Jurkat, Clone E6-1 (cell line): Measurements from ENCODE around the gene VMO1. TPM values are rescaled to one million over a fixed set of nuclear protein-coding genes. Genes with fewer than 3 reads are reported as not detected.
A peak's percentile ranks its signal among the peaks of the same experiment; 100 is the strongest.
"Not testable (repeated sequence)": the region's sequence is repeated elsewhere in the genome, so short reads cannot be mapped to it uniquely, and the experiment has no call there.

Source experiments
- DNase-seq: peaks from one replicate; pipeline ENCODE4 v3.0.0-alpha.2; 2011; ENCODE audit warnings: low read depth, low spot score
- H3K4me3 ChIP-seq: 2 replicates; pipeline ENCODE4 v1.5.1; 2011; ENCODE audit warnings: mild to moderate bottlenecking, low read length, control low read depth, moderate library complexity
- polyA plus RNA-seq: library from polyadenylated mRNA; unstranded; fragments of >200 nt; gene quantifications from one replicate; pipeline ENCODE4 v1.2.1, GENCODE V29; 2012; ENCODE audit warnings: missing spikeins; ENCODE audit not compliant: insufficient read length, insufficient read depth

Gene VMO1
- not detected for polyA plus RNA-seq

GRCh38 chr17:4786106-4786511 lies at the start of gene VMO1:
Gene VMO1, minus strand, starts transcription at chr17:4786364. Its CDS starts 12 bp downstream, at chr17:4786352.
- DNase-seq = no peak
- H3K4me3 ChIP-seq = no peak within 1 kb of the TSS

- no peak for DNase-seq
- H3K4me3 ChIP-seq = no peak overlapping the region
These were observed 48.5 kb upstream of the VMO1 start for GRCh38 chr17:4834681-4835020.

DNA sequence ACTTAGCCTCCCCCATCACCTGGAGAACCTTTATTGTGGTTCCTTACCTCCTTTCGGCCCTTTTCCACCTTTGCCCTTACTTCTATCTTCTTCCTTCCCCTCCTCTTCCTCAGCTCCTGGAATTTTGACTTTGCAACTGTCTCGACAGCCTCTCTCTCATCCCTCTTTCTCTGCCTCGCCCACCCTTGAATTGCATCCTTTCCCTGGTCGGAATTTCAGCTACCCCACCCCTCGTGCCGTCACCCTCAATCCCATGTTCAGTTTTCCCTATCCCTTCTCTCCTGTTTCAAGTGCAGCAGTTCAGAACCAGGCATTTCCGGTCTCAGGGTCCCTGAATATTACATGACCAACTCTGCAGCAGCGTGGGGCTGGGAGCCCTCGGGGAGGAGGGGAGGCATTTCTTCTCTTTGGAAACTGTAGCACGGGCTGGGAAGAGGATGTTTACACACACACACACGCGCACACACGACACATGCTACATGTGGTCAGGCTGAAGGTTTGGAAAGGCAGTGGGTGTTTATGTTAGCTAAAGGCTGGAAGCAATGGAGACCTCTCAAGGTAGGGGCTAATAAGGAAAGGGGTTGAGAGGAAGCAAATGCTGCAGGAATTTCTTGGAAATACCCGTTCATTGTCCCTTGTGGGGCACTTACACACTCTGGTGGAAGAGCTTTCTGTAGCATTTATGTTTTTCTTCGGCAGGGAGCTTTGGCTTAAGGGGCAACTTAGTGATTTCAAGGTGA lies 47.9 kb upstream of the VMO1 start:
- H3K4me3 ChIP-seq = peak overlapping the region; percentile 56
- DNase-seq = no peak

- DNase-seq = peak; percentile 89
- peak within 1 kb of the TSS; percentile 56 for H3K4me3 ChIP-seq
These were observed 47.2 kb upstream of the VMO1 start, which contains the start of gene MINK1 for GRCh38 chr17:4833178-4833940. Gene MINK1, plus strand, starts transcription at chr17:4833340. Its CDS starts 244 bp downstream, at chr17:4833584.

- not testable (repeated sequence) for DNase-seq
- peak overlapping the region; percentile 56 for H3K4me3 ChIP-seq
These were observed 46.6 kb upstream of the VMO1 start for GRCh38 chr17:4832829-4833177.

- DNase-seq = no peak
These were observed 41.2 kb upstream of the VMO1 start for GRCh38 chr17:4827399-4827798.

DNA sequence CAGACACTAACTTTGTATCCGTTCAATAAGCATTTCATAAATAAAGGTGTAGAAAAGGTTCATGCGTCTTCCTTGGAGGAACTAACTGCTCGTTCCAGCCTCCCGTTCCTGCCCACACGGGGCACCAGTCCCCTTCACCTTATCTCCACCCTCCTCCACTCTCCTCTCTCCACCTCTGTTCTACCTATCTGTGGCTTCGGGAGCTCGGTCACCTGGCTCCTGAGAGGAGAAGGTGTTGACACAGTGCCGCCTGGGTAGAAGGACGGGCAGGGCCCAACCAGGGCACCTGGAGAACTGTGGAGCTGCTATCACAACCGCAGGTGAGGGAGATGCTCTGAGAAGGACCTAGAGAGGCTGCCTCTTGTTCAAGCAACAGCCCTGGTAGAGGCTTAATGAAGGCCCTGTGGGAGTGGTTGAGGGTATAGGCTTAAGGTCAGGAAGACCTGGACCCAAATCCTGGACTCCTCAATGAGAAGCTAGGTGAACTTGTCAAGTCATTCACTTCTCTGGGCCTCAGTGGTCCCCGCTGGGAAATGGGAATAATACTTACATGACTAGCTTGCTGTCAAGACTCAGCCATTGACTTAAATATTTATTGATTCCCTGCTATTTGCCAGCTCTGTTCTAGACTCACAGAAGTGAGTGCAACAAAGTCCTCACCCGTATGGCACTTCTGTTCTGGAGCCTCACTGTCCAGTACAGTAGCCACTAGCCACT lies 37.4 kb upstream of the VMO1 start:
- no peak for DNase-seq
- H3K4me3 ChIP-seq = no peak overlapping the region

More at GRCh38 chr17:4827399-4827798, 41.2 kb upstream of the VMO1 start:
- no peak overlapping the region for H3K4me3 ChIP-seq

- DNase-seq = no peak
- H3K4me3 ChIP-seq = no peak overlapping the region
These were observed 36.7 kb upstream of the VMO1 start for GRCh38 chr17:4822835-4823234.

- H3K4me3 ChIP-seq = no peak overlapping the region
- DNase-seq = no peak
These were observed 32.1 kb upstream of the VMO1 start for GRCh38 chr17:4818276-4818675.

- H3K4me3 ChIP-seq = no peak overlapping the region
- DNase-seq = no peak
These were observed 30.7 kb upstream of the VMO1 start for GRCh38 chr17:4816826-4817225.

- DNase-seq = no peak
- H3K4me3 ChIP-seq = no peak overlapping the region
These were observed 29.0 kb upstream of the VMO1 start for GRCh38 chr17:4815043-4815675.

DNA sequence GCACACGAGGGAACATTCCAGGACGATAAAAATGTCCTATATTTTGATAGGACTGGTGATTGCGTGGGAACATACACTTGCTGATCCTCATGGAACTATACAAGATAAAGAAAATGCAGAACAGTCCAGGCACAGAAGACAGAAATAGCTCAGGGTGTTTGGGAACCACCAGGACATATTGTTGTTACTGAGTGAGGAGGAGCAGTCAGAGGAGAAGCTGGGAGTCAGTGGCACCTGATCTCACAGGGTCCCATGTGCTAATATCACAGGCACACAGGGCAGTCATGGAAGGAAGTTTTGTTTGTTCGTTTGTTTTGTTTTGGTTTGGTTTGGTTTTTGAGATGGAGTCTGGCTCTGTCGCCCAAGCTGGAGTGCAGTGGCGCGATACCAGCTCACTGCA lies 26.5 kb upstream of the VMO1 start:
- H3K4me3 ChIP-seq = no peak overlapping the region
- DNase-seq = no peak

DNA sequence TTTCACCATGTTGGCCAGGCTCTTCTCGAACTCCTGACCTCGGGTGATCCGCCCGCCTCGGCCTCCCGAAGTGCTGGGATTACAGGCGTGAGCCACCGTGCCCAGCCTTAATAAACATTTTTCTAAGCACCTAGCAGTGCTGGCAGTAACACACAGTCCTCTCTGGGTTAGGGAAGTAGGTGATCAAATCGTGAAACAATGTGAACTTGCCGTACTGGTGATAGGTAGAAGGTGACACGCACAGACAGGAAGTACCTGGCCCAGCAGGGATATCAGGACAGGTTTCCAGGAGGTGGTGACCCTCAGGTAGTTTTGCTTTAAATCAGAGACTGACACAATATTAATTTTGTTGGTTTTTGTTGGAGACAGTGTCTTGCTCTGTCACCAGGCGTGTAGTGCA lies 25.3 kb upstream of the VMO1 start:
- DNase-seq = no peak
- no peak overlapping the region for H3K4me3 ChIP-seq

- no peak for DNase-seq
- H3K4me3 ChIP-seq = no peak overlapping the region
These were observed 24.6 kb upstream of the VMO1 start for GRCh38 chr17:4810696-4811290.

- no peak overlapping the region for H3K4me3 ChIP-seq
- DNase-seq = no peak
These were observed 22.2 kb upstream of the VMO1 start for GRCh38 chr17:4808378-4808767.

DNA sequence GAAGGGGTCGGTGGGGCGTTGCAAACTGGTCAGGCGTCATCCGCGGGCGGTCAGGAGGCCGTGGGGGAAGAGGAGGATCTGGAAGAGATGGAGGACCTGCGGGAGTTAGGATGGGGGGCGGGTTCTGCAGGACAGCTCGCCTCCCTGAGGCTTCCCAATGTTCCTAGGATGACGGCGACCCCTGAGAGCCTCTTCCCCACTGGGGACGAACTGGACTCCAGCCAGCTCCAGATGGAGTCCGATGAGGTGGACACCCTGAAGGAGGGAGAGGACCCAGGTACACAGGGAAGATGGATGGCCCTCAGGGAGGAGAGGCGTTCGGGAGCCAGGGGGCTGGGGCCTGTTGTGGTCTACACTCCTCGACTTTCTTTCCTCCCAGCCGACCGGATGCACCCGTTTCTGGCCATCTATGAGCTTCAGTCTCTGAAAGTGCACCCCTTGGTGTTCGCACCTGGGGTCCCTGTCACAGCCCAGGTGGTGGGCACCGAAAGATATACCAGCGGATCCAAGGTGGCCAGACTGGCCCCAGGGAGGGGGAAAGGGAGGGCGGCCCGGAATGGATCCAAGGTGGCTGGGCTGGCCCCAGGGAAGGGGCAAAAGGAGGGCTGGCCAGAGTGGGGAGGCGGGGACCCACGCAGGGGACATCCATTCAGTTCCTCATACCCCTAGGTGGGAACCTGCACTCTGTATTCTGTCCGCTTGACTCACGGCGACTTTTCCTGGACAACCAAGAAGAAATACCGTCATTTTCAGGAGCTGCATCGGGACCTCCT lies 21.6 kb upstream of the VMO1 start:
- DNase-seq = no peak
- H3K4me3 ChIP-seq = peak overlapping the region; percentile 59

DNA sequence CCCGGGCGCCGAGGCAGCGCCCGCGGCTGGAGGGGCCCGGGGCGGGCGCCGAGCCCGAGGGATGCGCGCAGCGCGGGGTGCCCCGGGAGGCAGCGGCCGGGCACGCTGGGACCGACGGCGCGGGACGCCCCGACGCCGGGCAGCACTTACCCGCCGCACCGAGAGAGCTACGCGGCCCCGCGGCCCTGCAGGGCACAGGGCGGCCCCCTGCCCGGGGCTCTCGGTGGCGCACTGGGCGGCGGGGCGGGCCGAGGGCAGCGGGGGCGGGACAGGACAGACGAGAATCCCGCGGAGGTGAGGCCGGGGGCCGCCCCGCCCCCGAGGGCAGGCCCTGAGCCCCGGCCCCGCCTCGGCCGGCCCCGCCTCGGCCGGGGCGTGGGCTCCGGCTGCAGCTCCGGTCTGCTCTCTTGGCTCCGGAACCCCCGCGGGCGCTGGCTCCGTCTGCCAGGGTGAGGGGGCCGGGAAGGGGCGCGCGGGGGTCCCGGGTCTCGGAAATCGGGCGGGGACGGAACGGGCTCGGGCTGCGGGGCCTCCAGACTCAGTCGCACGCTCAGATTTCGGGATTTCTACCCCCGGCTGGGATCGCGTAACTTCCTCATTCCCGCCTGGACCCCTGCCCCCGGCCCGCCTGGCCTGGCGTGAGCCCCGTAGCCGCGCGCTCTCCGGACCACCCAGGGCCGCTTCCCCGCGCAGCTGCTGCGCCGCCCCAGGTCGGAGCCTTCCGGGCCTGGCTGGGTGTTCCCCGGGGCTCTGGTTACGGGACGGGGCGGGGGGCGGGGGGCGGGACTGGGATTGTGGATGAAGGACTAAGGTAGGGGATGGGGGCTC lies 20.8 kb upstream of the VMO1 start, which contains the start of gene PLD2:
TSS of gene PLD2 (plus strand) at position 376 of the 828 bp plus-strand sequence. CDS start 621 bp downstream, outside the sequence.
- H3K4me3 ChIP-seq = peak within 1 kb of the TSS; percentile 64
- DNase-seq = peak; percentile 64

DNA sequence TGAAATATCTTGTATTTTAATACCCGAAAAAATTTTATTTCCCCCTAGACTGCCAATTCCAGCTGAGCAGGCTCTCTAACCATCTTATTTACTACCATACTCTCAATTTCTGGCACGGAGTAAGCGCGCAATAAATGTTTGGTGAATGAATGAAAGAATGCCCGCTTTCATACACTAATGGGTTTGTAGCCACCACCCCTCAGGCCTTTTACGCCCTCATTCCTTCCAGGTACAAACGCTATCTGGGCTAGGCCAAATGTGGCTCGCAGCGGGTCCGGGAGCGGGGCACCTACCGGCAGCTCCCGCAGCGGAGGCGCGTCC lies 20.3 kb upstream of the VMO1 start:
- peak overlapping the region; percentile 64 for H3K4me3 ChIP-seq
- DNase-seq = no peak
